HepG2 (cell line): ENCODE data around the gene RAD51C. TPM values are rescaled to one million over a fixed set of nuclear protein-coding genes. Genes with fewer than 3 reads are reported as not detected.

Source experiments
- BRCA1 ChIP-seq: sonication (generic); formaldehyde crosslinking; IDR thresholded peaks from 2 replicates; pipeline ENCODE4 v1.4.0; 2020; ENCODE audit warnings: missing genetic modification reagents
- DDIT3 ChIP-seq: sonication (generic); formaldehyde crosslinking; IDR thresholded peaks from 2 replicates; pipeline ENCODE4 v1.4.0; 2020; ENCODE audit warnings: mild to moderate bottlenecking, missing genetic modification reagents
- DPF2 ChIP-seq: sonication (generic); formaldehyde crosslinking; IDR thresholded peaks from 2 replicates; pipeline ENCODE4 v1.4.0; 2020; ENCODE audit warnings: mild to moderate bottlenecking, low read depth, missing genetic modification reagents, borderline replicate concordance
- DR1 ChIP-seq: sonication (generic); formaldehyde crosslinking; IDR thresholded peaks from 2 replicates; pipeline ENCODE4 v1.8.0; 2021; ENCODE audit warnings: mild to moderate bottlenecking, missing genetic modification reagents, inconsistent platforms
- ELK4 ChIP-seq: sonication (generic); formaldehyde crosslinking; IDR thresholded peaks from 2 replicates; pipeline ENCODE4 v1.9.0; 2021; ENCODE audit warnings: missing genetic modification reagents, borderline replicate concordance
- ETV5 ChIP-seq: IDR thresholded peaks from 2 replicates; pipeline ENCODE4 v1.6.1; 2018; ENCODE audit warnings: missing biosample characterization, missing genetic modification reagents, inconsistent platforms, borderline replicate concordance
- GABPA ChIP-seq, 2 experiments: IDR thresholded peaks; 2 replicates each; pipeline ENCODE4 v1.6.1; 2011 to 2016; ENCODE audit warnings: low read depth in 2 of 2, low read length in 1 of 2, missing biosample characterization in 1 of 2, missing genetic modification characterization in 1 of 2
- IKZF4 ChIP-seq: sonication (generic); formaldehyde crosslinking; IDR thresholded peaks from 2 replicates; pipeline ENCODE4 v1.5.1; 2020; ENCODE audit warnings: borderline replicate concordance, mild to moderate bottlenecking, low read depth, missing genetic modification reagents; ENCODE audit errors: not compliant biosample characterization
- MEF2D ChIP-seq: sonication (generic); formaldehyde crosslinking; IDR thresholded peaks from 2 replicates; pipeline ENCODE4 v1.5.1; 2020; ENCODE audit warnings: mild to moderate bottlenecking, missing genetic modification reagents
- MEIS1 ChIP-seq: sonication (generic); formaldehyde crosslinking; IDR thresholded peaks from 2 replicates; pipeline ENCODE4 v1.9.0; 2021; ENCODE audit warnings: mild to moderate bottlenecking, missing genetic modification reagents, moderate library complexity, borderline replicate concordance
- PTBP1 ChIP-seq: fragments of 200-400 bp; formaldehyde crosslinking; IDR thresholded peaks from 2 replicates; pipeline ENCODE4 v1.6.1; 2018; ENCODE audit warnings: low read length, low read depth; ENCODE audit not compliant: poor library complexity, severe bottlenecking
- STAT6 ChIP-seq: sonication (generic); formaldehyde crosslinking; IDR thresholded peaks from 2 replicates; pipeline ENCODE4 v1.4.0; 2020; ENCODE audit warnings: missing genetic modification reagents, mild to moderate bottlenecking, borderline replicate concordance
- THAP9 ChIP-seq: sonication (generic); formaldehyde crosslinking; IDR thresholded peaks from 2 replicates; pipeline ENCODE4; 2020; ENCODE audit warnings: missing genetic modification reagents, mild to moderate bottlenecking, borderline replicate concordance
- ZC3H13 ChIP-seq: sonication (generic); formaldehyde crosslinking; IDR thresholded peaks from 2 replicates; pipeline ENCODE4 v1.8.1; 2023; ENCODE audit warnings: mild to moderate bottlenecking, missing genetic modification reagents, moderate library complexity
- ZMYM3 ChIP-seq: sonication (generic); formaldehyde crosslinking; IDR thresholded peaks from 2 replicates; pipeline ENCODE4 v1.5.1; 2020; ENCODE audit warnings: mild to moderate bottlenecking, missing genetic modification reagents
- ZNF207 ChIP-seq: fragments of 450-650 bp; IDR thresholded peaks from 2 replicates; pipeline ENCODE4 v1.6.1; 2016; ENCODE audit warnings: antibody characterized with exemption, borderline replicate concordance
- ZNF280B ChIP-seq: sonication (generic); formaldehyde crosslinking; IDR thresholded peaks from 2 replicates; pipeline ENCODE4 v1.5.0; 2020; ENCODE audit warnings: missing genetic modification reagents, mild to moderate bottlenecking, borderline replicate concordance
- ZNF670 ChIP-seq: sonication (generic); formaldehyde crosslinking; IDR thresholded peaks from 2 replicates; pipeline ENCODE4 v1.8.0; 2022; ENCODE audit warnings: mild to moderate bottlenecking, missing genetic modification reagents, borderline replicate concordance
- polyA plus RNA-seq, 8 experiments: library from polyadenylated mRNA; depleted of rRNA in 3 of 8; stranded (reverse) in 7 of 8; unstranded in 1 of 8; fragments of >200 nt; fragmentation: Illumina TruSeq in 4 of 8; extraction: Trizol in 4 of 8; gene quantifications; 2 replicates each; pipeline versions ENCODE4 v1.2.1 to v1.2.3, GENCODE V29; 2011 to 2016; ENCODE audit warnings: low read depth in 4 of 8, missing spikeins in 1 of 8, mixed read lengths in 1 of 8; ENCODE audit not compliant: insufficient read depth in 1 of 8
- total RNA-seq, 5 experiments: library from RNA; depleted of rRNA; stranded (reverse); fragments of >200 nt; fragmentation: Illumina TruSeq; extraction: Trizol; gene quantifications; 2 replicates each; pipeline ENCODE4 v1.2.3, GENCODE V29; 2016; ENCODE audit warnings: low read depth in 1 of 5

RAD51C gene
- total and polyA plus RNA-seq, 2 of the 13 experiments (the other 11 are each of a cell fraction or from before 2014, with no cell fraction given): 38.5 to 106 TPM

- TF ChIP-seq ELK4 (CRISPR knock-in tag) (no peak), BRCA1 (CRISPR knock-in tag) (peak; percentile 97), ZC3H13 (CRISPR knock-in tag) (peak; percentile 81; the same call in 1 of the 2 replicates), IKZF4 (CRISPR knock-in tag) (no peak), ZNF207 (no peak), MEIS1 (CRISPR knock-in tag) (no peak), ZMYM3 (no peak), MEF2D (CRISPR knock-in tag) (peak; percentile 57), STAT6 (CRISPR knock-in tag) (peak; percentile 96; the same call in 1 of the 2 replicates), DPF2 (CRISPR knock-in tag) (no peak), DDIT3 (CRISPR knock-in tag) (0 out of 2 replicates have a peak, but pooled peaks have one; percentile 90), ETV5 (CRISPR knock-in tag) (0 out of 2 replicates have a peak, but pooled peaks have one; percentile 49), GABPA (IDR thresholded peaks at IDR 0.05; ENCODE audit: low read depth, low read length) (no peak), GABPA (CRISPR knock-in tag; IDR thresholded peaks at IDR 0.05; ENCODE audit: low read depth) (peak; percentile 58), ZNF670 (CRISPR knock-in tag) (peak; percentile 84), DR1 (CRISPR knock-in tag) (peak; percentile 95), PTBP1 (no peak), THAP9 (CRISPR knock-in tag) (no peak), ZNF280B (CRISPR knock-in tag) (no peak)
Measured at GRCh38 chr17:58658804-58659713, 33.3 kb upstream of the RAD51C start (continued).
